Measurements from ENCODE around the gene DPYSL5.
"Not testable (repeated sequence)": the region's sequence is repeated elsewhere in the genome, so short reads cannot be mapped to it uniquely, and the experiment has no call there.

Gene DPYSL5

GRCh38 chr2:26877276-26877675, 29.3 kb downstream of the DPYSL5 start:
- Histone ChIP-seq H3K4me1 (ENCODE audit: control insufficient read depth in 1 of 2, insufficient read depth in 1 of 2, low read depth in 1 of 2, low read length in 1 of 2) (no peaks in the 10 kb centered on the region), H3K9me3 (no peaks in the 10 kb centered on the region), H3K4me3 (ENCODE audit: low read depth in 1 of 2, low read length in 1 of 2) (no peak overlapping the region), H3K27me3 (peaks cover 13% of the 10 kb centered on the region), H3K27ac (no peak overlapping the region), H3K36me3 (no peaks in the 10 kb centered on the region)
- TF ChIP-seq CTCF (IDR thresholded peaks at IDR 0.05) = no peak

- Histone ChIP-seq H3K27me3 (no peaks in the 10 kb centered on the region), H3K27ac (no peak overlapping the region), H3K4me3 (ENCODE audit: low read depth in 1 of 2, low read length in 1 of 2) (no peak overlapping the region), H3K36me3 (no peaks in the 10 kb centered on the region), H3K4me1 (ENCODE audit: control insufficient read depth in 1 of 2, insufficient read depth in 1 of 2, low read depth in 1 of 2, low read length in 1 of 2) (peaks cover under 1 to 1% of the 10 kb centered on the region in 2 experiments), H3K9me3 (no peaks in the 10 kb centered on the region)
- no peak for TF ChIP-seq CTCF (IDR thresholded peaks at IDR 0.05)
Observed at GRCh38 chr2:26880161-26880560, 32.2 kb downstream of the DPYSL5 start.

GRCh38 chr2:26880910-26881435, 33.0 kb downstream of the DPYSL5 start:
- no peaks in the 10 kb centered on the region for H3K36me3 ChIP-seq
- no peaks in the 10 kb centered on the region for H3K27me3 ChIP-seq
- peaks cover 8 to 9% of the 10 kb centered on the region in 2 experiments for H3K4me1 ChIP-seq (ENCODE audit: control insufficient read depth in 1 of 2, insufficient read depth in 1 of 2, low read depth in 1 of 2, low read length in 1 of 2)
- H3K9me3 ChIP-seq = no peaks in the 10 kb centered on the region
- H3K27ac ChIP-seq = no peak overlapping the region
- no peak for TF ChIP-seq CTCF (IDR thresholded peaks at IDR 0.05)
- H3K4me3 ChIP-seq (ENCODE audit: low read depth in 1 of 2, low read length in 1 of 2) = no peak overlapping the region

- peaks cover 21 to 22% of the 10 kb centered on the region in 2 experiments for H3K4me1 ChIP-seq (ENCODE audit: control insufficient read depth in 1 of 2, insufficient read depth in 1 of 2, low read depth in 1 of 2, low read length in 1 of 2)
- H3K27me3 ChIP-seq; H3K36me3 ChIP-seq; H3K9me3 ChIP-seq; H3K27ac ChIP-seq; H3K4me3 ChIP-seq (ENCODE audit: low read depth in 1 of 2, low read length in 1 of 2): not testable (repeated sequence)
Observed at GRCh38 chr2:26882220-26882619, 34.3 kb downstream of the DPYSL5 start.

- no peaks in the 10 kb centered on the region for H3K27me3 ChIP-seq
- H3K4me3 ChIP-seq (ENCODE audit: low read depth in 1 of 2, low read length in 1 of 2) = no peak overlapping the region
- H3K9me3 ChIP-seq = no peaks in the 10 kb centered on the region
- no peak for TF ChIP-seq CTCF (IDR thresholded peaks at IDR 0.05)
- peaks cover 30 to 33% of the 10 kb centered on the region in 2 experiments for H3K4me1 ChIP-seq (ENCODE audit: control insufficient read depth in 1 of 2, insufficient read depth in 1 of 2, low read depth in 1 of 2, low read length in 1 of 2)
- no peaks in the 10 kb centered on the region for H3K36me3 ChIP-seq
- H3K27ac ChIP-seq = no peak overlapping the region
Observed at GRCh38 chr2:26883956-26884355, 36.0 kb downstream of the DPYSL5 start.

- peaks cover 30 to 33% of the 10 kb centered on the region in 2 experiments for H3K4me1 ChIP-seq (ENCODE audit: control insufficient read depth in 1 of 2, insufficient read depth in 1 of 2, low read depth in 1 of 2, low read length in 1 of 2)
- H3K4me3 ChIP-seq (ENCODE audit: low read depth in 1 of 2, low read length in 1 of 2) = no peak overlapping the region
- H3K27ac ChIP-seq = no peak overlapping the region
- no peaks in the 10 kb centered on the region for H3K9me3 ChIP-seq
- TF ChIP-seq CTCF (IDR thresholded peaks at IDR 0.05) = no peak
- H3K36me3 ChIP-seq = no peaks in the 10 kb centered on the region
- H3K27me3 ChIP-seq = no peaks in the 10 kb centered on the region
Observed at GRCh38 chr2:26884486-26884885, 36.6 kb downstream of the DPYSL5 start.

Measured in neutrophil (primary cell).